Fibroblast of mammary gland (primary cell): ENCODE measurements around the gene INPP5B.
"Not testable (repeated sequence)": the region's sequence is repeated elsewhere in the genome, so short reads cannot be mapped to it uniquely, and the experiment has no call there.

ENCODE experiments used
- DNase-seq: peaks from one replicate; pipeline ENCODE4 v3.0.0-alpha.2; 2010; ENCODE audit warnings: low read depth
- H3K4me3 ChIP-seq: 2 replicates; pipeline ENCODE4 v1.5.1; 2011; ENCODE audit warnings: low read depth, mild to moderate bottlenecking, low read length, moderate library complexity; ENCODE audit not compliant: control insufficient read depth
- TF ChIP-seq, protein P1 (sequence below): conservative IDR thresholded peaks from 2 replicates; pipeline ENCODE4 v1.5.1; 2011; ENCODE audit warnings: low read depth, low read length, inconsistent platforms; ENCODE audit not compliant: control insufficient read depth, insufficient read depth

INPP5B gene

GRCh38 chr1:37978541-37978940 lies 31.7 kb upstream of the INPP5B start:
- DNase-seq: no peak
- no peak overlapping the region for H3K4me3 ChIP-seq
- TF ChIP-seq, protein P1, sequence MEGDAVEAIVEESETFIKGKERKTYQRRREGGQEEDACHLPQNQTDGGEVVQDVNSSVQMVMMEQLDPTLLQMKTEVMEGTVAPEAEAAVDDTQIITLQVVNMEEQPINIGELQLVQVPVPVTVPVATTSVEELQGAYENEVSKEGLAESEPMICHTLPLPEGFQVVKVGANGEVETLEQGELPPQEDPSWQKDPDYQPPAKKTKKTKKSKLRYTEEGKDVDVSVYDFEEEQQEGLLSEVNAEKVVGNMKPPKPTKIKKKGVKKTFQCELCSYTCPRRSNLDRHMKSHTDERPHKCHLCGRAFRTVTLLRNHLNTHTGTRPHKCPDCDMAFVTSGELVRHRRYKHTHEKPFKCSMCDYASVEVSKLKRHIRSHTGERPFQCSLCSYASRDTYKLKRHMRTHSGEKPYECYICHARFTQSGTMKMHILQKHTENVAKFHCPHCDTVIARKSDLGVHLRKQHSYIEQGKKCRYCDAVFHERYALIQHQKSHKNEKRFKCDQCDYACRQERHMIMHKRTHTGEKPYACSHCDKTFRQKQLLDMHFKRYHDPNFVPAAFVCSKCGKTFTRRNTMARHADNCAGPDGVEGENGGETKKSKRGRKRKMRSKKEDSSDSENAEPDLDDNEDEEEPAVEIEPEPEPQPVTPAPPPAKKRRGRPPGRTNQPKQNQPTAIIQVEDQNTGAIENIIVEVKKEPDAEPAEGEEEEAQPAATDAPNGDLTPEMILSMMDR: no peak

DNA sequence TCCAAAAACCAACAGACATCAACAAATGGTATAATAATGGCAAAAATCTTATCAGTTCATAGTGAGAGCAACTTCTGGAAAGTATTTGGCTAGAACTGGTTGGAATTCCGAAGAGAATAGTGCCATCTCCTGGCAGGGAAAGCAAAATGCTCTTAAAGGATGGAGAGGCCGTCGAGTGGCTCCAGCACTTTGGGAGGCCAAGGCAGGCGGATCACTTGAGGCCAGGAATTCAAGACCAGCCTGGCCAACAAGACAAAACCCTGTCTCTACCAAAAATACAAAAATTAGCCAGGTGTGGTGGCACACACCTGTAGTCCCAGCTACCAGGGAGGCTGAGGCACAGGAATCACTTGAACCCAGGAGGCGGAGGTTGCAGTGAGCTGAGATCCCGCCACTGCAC lies 28.2 kb upstream of the INPP5B start:
- TF ChIP-seq, protein P1: peak; percentile 61
- peak; percentile 66 for DNase-seq

GRCh38 chr1:37974567-37974966 lies 27.7 kb upstream of the INPP5B start:
- TF ChIP-seq, protein P1: no peak
- no peak for DNase-seq
- H3K4me3 ChIP-seq: no peak overlapping the region

More for the DNA sequence above, 28.2 kb upstream of the INPP5B start:
- H3K4me3 ChIP-seq: not testable (repeated sequence)

DNA sequence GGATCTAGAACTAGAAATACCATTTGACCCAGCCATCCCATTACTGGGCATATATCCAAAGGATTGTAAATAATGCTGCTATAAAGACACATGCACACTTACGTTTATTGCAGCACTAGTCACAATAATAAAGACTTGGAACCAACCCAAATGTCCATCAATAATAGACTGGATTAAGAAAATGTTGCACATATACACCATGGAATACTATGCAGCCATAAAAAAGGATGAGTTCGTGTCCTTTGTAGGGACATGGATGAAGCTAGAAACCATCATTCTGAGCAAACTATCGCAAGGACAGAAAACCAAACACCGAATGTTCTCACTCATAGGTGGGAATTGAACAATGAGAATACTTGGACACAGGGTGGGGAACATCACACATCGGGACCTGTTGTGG lies 26.8 kb upstream of the INPP5B start:
- not testable (repeated sequence) for DNase-seq, H3K4me3 ChIP-seq

- no peak for DNase-seq
- no peak overlapping the region for H3K4me3 ChIP-seq
- TF ChIP-seq, protein P1: no peak
Measured at GRCh38 chr1:37965301-37965700, 18.4 kb upstream of the INPP5B start.

GRCh38 chr1:37964106-37964505 lies 17.3 kb upstream of the INPP5B start:
- DNase-seq, H3K4me3 ChIP-seq: not testable (repeated sequence)

DNA sequence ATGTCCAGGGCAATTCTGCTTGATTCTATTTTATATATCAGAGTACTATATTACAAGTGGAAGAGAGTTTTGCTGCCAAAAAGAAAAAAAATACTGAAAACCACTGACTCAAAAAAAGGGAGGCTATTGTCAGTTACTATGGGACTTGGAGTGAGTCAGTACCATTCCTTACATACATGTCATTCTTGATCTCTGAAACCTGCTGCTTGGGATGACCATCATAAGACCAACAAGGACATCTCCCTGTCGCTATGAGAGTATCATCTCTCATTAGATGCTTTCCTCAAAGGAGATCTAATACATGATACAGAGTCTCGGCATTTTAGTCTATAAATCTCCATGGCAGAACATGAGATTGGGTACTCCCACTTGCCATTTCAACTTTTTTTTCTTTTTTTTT lies 11.8 kb upstream of the INPP5B start:
- H3K4me3 ChIP-seq: no peak overlapping the region
- TF ChIP-seq, protein P1: no peak
- DNase-seq: peak; percentile 81

GRCh38 chr1:37955685-37956084 lies 8.8 kb upstream of the INPP5B start:
- no peak overlapping the region for H3K4me3 ChIP-seq
- DNase-seq: no peak
- TF ChIP-seq, protein P1: no peak
